HL-60 (cell line): ENCODE measurements around the gene RCAN1.

Source experiments
- GABPA ChIP-seq: IDR thresholded peaks from 2 replicates; pipeline ENCODE4 v1.6.1; 2012; ENCODE audit warnings: low read depth
- POLR2AphosphoS5 ChIP-seq: IDR thresholded peaks from 2 replicates; pipeline ENCODE4 v1.6.1; 2012; ENCODE audit warnings: low read depth
- SPI1 ChIP-seq: IDR thresholded peaks from 2 replicates; pipeline ENCODE4 v1.6.1; 2012; ENCODE audit warnings: low read depth, mild to moderate bottlenecking, borderline replicate concordance
- TF ChIP-seq, protein P1 (sequence below): IDR thresholded peaks from one replicate; pipeline ENCODE4 v1.5.1; 2011; ENCODE audit warnings: low read length, control low read depth, inconsistent platforms; ENCODE audit not compliant: insufficient read depth
- TF ChIP-seq, protein P2 (sequence below): IDR thresholded peaks from 2 replicates; pipeline ENCODE4 v1.6.1; 2012; ENCODE audit warnings: low read depth; ENCODE audit not compliant: insufficient replicate concordance

GRCh38 chr21:34501716-34502115, 113.2 kb downstream of the RCAN1 start:
- TF ChIP-seq POLR2AphosphoS5, result no peak
- no peak for TF ChIP-seq GABPA
- TF ChIP-seq, protein P1, sequence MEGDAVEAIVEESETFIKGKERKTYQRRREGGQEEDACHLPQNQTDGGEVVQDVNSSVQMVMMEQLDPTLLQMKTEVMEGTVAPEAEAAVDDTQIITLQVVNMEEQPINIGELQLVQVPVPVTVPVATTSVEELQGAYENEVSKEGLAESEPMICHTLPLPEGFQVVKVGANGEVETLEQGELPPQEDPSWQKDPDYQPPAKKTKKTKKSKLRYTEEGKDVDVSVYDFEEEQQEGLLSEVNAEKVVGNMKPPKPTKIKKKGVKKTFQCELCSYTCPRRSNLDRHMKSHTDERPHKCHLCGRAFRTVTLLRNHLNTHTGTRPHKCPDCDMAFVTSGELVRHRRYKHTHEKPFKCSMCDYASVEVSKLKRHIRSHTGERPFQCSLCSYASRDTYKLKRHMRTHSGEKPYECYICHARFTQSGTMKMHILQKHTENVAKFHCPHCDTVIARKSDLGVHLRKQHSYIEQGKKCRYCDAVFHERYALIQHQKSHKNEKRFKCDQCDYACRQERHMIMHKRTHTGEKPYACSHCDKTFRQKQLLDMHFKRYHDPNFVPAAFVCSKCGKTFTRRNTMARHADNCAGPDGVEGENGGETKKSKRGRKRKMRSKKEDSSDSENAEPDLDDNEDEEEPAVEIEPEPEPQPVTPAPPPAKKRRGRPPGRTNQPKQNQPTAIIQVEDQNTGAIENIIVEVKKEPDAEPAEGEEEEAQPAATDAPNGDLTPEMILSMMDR, result no peak
- TF ChIP-seq, protein P2, sequence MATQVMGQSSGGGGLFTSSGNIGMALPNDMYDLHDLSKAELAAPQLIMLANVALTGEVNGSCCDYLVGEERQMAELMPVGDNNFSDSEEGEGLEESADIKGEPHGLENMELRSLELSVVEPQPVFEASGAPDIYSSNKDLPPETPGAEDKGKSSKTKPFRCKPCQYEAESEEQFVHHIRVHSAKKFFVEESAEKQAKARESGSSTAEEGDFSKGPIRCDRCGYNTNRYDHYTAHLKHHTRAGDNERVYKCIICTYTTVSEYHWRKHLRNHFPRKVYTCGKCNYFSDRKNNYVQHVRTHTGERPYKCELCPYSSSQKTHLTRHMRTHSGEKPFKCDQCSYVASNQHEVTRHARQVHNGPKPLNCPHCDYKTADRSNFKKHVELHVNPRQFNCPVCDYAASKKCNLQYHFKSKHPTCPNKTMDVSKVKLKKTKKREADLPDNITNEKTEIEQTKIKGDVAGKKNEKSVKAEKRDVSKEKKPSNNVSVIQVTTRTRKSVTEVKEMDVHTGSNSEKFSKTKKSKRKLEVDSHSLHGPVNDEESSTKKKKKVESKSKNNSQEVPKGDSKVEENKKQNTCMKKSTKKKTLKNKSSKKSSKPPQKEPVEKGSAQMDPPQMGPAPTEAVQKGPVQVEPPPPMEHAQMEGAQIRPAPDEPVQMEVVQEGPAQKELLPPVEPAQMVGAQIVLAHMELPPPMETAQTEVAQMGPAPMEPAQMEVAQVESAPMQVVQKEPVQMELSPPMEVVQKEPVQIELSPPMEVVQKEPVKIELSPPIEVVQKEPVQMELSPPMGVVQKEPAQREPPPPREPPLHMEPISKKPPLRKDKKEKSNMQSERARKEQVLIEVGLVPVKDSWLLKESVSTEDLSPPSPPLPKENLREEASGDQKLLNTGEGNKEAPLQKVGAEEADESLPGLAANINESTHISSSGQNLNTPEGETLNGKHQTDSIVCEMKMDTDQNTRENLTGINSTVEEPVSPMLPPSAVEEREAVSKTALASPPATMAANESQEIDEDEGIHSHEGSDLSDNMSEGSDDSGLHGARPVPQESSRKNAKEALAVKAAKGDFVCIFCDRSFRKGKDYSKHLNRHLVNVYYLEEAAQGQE, result no peak
- TF ChIP-seq SPI1, result no peak
